NK-92 (cell line): ENCODE measurements around the gene WIPI1.

Experiments used
- DNase-seq: peaks from one replicate; lab custom pipeline; 2025; ENCODE audit not compliant: unreplicated experiment; lab: John Stamatoyannopoulos, UW

WIPI1 gene

DNA sequence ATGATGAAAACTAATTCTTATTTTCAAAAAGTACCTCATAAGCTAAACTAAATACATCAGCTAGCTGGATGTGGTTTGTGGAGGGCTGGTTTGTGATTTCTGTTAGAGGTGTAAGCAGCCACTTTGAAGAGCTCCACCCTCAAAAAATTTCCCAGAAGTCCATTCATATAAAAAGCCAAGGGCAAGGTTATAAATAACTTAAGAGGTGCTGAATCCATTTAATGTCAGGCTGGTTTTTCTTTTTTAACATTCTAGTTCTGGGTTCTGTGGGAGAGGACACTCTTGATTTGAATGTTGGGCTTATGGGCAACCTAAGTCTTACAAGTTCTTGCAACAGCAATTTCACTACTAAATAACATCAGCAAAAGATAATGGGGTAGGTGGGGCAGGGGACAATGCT lies 3.4 kb upstream of the WIPI1 start:
- no peak for DNase-seq

DNA sequence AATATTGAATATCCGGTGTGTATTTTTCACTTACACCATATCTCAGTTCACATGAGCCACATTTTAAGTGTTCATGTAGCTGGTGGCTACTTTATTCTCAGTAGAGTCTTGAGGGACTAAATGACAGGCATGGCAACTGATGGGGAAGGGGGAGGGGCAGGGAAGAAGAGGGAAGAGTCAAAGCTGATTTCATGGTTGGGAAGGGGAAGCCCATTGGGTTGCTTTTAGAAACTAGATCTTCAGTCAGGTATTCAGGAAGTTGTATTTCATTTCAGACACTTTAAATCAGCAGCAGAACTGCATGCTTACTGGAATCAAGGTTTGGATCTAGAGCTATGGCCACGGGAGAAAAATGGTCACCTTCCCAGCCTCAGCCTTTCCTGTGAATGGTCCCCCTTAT lies 2.9 kb upstream of the WIPI1 start:
- DNase-seq: no peak

DNA sequence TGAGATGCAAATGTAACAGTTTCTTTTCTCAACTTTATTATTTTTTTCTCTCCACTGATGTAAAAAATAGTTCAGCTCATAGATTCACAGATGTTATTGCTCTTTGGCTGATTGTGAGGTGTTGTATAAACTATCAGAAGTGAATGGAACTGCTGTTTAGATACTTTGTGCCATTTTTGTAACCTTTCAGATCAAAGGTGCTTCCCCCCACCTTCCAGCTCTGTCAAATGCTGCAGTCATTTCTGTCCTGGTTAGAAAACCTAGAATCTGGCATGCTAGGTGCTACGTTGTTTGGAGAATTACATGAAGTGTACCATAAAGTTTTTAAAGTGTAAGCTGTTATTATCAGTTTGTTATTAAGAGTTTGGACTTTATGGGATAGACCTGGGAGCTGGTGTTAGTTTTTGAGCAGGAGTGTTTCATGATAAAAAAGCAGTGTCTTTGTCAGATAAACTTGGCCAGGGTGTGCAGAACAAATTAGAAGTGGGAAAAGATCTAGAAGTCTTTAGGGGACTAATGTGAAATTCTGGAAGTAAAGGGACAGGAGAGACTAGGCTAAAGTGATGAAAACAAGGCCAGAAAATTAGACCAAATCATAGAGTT lies 1.8 kb upstream of the WIPI1 start:
- no peak for DNase-seq

DNA sequence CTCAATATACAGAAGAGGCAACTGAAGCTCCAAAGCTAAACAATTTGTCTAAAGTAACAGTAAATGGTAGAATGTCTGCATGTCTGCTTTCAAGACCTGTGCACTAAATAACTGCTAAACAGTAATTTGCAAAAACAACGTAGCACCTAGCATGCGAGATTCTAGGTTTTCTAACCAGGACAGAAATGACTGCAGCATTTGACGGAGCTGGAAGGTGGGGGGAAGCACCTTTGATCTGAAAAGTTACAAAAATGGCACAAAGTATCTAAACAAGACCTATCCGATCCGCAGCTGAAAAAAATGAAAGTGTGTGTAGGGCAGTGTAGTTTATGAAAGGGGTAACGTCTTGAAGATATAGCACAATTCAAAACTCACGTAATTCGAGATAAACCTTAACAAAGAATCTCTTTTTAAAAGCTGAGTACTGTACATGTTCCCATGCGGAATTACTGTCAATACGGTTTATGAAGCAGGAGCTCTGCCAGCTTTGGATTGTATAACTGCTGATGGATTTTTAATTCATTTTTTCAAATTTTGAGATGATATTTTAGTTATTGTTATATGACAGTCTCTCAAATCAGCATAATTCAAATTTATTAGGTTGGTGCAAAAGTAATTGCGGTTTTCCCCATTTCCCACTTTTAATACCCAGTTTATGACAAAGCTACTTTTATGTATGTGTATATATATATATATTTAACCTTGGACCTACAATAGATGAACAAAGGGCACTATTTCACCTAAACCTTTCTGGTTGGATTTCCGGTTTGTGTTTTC lies 1.2 kb upstream of the WIPI1 start:
- no peak for DNase-seq

DNA sequence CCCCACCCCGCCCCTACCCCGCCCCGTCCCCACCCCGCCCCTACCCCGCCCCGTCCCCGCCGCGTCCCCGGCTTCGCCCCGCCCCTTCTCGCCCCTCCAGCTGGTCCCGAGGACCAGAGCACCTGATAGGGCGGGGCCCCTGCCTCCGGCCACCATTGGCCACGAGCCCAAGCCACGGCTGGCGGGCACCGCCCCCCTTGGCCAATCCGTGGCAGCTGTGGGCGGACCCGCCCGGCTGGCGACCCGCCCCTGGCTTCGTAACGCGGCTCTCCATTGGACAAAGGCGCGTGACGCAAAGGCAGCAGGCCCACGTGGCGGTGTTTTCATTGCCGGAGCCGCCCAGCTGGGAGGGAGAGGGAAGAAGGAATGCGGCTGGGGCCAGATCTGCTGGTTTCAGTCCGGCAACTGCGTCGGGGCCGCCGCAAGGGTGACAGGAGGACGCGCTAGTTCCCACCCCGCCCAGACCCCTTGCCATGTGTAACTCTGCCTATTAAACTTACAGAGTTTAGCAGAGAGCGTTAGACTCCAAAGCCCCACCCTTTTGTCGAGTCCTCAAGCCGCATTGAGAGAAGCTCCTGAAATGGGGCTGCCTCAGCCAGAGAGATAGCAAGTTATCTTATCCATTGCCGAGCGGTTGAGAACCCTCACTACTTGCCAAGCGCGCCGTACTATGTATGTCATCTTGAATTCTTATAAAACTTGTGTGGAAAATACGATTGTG lies 403 bp upstream of the WIPI1 start:
- DNase-seq: peak; percentile 81

DNA sequence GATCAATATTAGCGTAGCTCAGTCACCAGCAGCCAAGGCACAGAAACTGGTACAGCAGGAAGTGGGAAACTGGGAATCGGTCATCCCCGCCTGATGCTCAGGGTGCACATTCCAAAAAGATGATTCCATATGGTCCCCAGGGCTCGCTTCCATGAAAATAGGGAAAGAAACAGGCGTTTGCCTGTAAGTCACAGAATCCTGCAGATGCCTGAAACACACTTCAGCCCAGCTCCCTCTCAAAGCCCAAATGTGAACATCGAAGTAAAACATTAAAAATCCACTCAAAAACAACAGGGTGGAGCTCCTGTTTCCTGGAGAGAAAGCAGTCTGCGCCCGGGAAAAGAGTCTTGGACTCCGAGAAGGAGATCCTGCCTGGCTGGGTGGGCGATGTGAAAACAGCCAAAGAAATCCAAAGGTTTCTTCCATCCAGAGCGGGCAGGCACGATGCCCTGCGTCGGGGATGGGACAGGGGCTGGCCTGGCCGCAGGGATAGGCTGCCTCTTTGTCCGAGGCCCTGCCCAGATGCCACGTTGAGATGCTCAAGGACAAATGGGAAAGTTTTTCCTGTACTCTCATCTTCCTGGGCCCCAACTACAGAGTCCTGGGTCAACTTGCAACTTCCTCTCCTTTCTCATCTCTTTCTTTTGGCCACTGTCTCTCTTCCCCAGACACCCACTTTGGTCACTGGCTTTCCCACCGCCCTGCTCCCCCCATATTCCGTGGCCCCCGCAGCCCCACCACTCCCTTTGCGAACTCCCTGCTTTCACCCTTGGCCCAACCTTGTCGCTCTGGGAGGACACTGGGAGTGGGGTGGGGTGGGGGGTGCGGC lies 743 bp downstream of the WIPI1 start:
- no peak for DNase-seq

DNA sequence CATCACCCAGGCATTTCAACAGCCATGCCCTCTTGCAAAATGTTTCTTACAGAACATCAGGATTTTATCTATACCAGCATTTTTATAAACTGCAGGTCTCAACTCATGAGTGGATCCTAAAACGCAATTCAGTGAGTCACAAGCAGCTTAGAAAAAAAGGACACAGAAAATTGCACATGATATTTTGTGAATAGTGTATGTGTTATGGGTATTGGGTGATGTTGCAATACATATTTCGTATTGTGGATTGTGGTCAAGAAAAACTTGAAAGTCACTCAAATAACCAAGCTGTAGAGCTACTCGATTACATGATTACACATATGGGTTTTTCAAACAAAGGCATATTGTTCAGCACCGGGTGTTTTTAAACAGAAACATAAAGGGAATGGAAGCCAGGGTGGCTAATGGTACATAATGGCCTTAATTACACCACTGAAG lies 1.4 kb downstream of the WIPI1 start:
- no peak for DNase-seq

DNA sequence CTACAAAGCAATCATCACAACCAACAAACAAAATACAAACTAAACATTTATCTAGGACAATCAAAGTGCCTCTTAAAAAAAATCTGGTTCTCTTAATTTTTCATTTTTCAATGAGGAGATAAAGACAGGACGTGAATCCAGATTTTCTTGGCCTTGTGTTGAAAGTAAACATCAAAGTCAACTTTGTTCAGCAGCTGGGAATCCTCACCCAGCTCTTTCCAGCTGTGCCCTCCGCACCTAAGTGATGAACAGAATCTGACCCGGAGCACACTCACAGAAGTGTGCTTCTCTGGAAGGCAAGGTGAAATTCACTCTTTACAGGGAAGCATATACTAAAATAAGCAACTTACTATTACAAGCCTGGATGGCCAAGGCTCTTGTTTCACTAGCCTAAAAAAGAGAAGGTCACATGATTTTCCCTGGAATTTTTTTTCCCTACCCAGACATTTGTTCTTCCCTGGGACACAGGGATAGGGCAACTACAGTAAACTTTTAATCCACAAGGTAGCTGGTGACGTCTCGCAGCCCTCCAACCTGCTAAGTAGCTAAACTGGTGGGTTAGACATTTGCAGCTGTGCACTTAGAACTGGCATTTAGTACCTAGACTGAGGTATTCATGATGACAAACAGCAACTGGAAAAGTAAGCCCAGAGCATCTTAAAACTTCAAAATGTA lies 3.2 kb downstream of the WIPI1 start:
- no peak for DNase-seq

DNA sequence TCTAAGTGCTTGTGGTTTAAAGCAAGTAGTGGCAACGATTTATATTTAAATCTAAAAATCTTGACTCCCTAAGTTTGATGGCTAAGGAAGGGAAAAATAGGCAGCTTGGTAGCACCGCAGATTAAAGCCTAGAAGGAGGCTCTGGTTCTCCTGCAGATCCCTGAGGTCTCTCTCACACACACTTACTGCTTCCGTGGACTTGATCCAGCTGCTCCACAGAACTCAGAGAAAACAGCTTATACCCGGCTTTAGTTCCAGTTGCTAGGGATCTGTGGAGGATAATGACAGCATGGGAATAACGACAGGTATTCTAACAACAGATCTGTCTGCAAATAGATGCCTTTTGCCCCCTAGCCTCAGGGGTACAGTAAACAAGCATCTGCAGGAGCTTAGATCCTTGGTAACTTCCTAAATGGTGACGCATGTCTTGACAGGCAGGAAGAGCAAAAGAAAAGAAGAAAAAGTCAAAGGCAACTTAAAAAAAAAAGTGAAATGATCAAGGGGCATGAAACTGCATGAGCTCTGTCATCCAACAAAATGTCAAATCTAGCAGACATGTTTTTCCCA lies 4.5 kb downstream of the WIPI1 start:
- DNase-seq: no peak

DNA sequence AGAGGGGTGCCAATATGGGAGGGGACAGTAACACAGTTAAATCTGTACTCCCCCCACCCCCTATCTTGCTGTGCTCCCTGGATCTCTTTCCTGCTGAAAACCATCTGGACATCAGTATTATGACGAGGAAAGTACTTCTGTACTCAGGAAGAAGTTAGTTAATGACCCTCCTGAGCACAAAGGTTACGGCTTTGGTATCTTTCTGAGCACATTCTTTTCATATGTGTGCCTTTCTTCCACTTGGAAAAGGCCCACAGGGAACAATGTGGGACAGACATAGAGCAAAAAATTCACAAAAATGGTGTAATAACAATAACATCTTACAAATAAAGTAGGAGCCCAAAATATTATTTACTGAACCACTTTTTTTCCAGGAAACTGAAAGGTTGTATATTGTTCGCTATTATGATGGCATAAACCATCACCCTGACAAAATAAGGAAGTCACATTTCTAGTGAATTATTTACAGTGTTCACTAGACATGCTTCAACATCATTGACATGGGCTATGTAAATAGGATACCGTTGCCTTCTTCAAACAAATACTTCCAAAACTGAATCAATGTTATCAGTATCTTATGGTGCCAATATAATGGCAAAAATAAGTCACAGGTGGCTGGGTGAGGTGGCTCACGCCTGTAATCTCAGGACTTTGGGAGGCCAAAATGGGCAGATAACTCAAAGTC lies 5.5 kb downstream of the WIPI1 start:
- DNase-seq: no peak

DNA sequence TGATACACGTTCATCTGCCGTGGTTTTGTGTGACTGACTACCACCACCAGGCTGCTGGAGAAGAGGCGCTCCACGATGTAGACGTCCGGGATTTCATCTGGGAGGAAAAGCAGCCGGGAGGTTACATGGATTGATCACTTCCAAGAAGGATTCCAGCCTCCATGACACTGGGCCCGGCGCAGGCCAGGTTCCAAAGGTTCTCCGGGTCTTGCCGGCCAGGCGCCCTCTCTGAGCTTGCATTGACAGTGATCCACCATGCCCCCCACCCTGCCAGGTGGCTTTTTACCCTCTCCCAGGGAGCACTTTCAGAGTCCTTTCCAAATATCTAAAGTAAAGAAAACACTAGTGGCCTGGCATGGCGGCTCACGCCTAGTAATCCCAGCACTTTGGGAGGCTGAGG lies 6.5 kb downstream of the WIPI1 start:
- no peak for DNase-seq

DNA sequence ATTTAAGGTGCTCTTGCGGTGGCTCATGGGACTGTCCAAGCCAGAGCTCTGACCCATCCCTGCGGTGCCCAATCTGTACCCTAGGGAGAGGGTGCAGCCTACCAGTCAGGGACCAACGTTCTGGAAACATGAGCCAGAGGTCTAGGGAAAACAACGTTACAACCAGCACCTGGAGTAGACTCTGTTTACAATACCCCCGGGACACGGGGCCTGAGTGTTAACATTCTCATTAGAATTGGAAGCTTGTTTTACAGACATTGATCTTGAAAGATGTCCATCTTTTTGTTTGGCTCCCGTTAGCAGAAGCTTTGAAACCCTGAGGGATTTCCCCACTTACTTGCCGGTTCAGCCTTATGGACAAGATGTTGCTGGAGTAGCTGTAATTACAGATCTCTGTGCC lies 6.9 kb downstream of the WIPI1 start:
- DNase-seq: no peak

DNA sequence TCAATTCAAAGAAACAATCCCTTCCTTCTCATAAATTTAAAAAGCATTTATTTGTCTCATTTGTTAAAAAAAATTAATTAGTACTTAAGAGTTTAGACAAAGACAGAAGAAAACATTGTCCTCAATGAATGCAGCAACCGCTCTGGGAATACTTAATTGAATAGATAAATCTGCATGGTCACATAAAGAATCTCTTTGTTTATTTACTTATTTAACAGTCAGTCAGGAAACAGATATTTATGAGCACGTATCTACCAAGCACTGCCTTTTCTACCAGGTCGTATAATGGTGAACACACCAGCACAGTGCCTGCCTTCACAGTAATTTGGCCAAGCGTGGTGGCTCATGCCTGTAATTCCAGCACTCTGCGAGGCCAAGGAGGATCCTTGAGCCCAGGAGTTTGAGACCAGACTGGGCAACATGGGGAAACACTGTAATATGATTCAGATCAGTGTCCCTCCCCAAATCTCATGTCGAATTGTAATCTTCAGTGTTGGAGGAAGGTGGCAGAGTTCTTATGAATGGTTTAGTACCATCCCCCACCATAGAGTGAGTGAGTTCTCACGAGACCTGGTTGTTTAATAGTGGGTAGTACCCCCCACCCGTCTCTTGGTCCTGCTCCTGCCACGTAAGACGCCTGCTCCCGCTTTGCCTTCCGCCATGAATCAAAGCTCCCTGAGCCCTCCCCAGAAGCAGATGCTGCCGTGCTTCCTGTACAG lies 8.1 kb downstream of the WIPI1 start:
- no peak for DNase-seq

DNA sequence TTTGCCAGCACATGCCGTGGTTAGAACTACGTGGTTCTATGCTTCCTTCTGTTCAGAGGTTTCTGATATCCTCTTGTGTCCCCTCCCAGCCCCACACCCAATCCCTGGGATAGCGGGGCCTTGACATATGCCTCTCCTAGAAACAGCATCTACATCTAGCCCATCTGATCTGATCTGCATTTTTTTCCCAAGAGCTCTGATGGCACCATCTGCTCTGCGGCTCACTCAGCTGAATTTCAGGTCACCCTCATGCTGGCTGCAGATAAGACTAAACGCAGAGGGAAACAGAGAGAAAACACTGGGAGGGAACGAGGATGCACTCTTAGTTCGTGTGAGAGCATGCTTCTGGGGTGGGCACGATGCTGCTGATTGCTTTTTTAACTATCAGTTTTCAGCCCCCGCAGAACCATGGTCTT lies 10.7 kb downstream of the WIPI1 start:
- no peak for DNase-seq

DNA sequence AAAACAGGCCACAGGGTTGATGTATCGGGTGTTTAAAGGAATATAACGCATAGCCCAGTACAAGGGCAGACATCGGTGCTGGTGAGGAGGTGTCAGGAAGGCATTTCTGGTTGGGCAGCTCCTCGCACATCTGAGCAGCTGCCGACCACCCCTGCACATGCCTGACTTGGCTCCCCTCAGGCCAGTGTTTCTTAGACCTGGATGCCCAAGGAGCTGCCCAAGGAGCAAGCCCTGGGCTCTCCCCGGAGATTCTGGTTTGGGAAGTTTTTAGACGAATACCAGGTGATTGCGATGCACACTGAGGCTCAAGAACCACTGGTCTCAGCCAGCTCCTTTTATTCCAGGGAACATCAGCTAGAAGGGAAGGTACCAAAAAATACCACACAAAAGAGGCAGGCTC lies 11.6 kb downstream of the WIPI1 start:
- DNase-seq: no peak

DNA sequence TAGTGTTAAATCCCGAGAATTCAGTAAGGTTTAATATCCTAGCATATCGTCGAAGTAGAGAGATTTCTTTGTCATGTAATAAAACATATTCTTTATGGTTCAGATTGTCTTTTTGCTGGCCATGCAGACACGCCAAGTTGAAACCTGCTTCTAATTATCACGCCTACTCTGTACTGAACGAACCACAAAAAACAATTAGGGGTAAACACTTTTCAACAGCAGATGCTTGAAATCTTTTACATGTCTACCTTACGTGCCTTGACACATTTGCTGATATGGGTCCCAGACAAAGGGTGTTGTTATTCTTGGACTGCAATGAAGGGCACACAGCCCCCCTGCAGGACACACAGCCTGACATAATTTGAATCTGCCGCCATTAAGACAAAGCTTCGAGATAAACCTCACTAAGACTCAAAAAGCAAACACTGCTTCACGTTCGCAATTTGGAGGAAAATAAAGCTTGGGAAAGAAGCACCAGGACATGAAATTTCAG lies 13.3 kb downstream of the WIPI1 start:
- no peak for DNase-seq

DNA sequence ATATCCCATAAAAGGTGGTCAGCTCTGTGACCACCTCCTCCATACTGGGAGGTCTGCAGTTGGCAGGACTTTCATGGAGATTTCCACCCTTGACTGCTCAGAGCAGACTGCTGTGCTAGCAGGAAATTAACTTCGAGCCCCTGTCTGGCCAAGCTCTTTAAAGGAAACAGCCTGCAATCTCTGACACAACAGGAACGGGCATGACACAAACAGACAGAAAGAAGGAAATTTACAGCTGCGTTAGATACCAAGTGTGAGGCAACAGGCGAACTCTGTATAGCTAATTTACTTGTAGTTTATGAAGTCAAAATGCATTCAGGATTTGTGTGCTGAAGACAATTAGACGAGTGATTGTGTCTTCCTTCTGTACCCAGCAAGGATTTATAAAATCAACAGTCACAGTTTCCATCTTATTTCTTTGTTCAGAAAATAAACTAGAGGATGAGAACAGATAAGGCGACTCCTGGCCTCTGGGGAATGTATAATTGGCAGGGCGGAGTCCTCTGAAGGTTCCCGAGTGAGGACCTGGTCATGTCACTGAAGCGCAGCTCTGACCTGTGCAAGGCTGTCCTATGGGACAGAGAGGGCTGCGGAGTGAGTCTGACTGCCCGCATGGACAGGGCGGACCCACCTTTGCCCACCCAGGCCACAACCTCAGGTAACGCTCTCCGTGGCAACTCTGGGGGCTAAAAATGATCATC lies 16.1 kb downstream of the WIPI1 start:
- no peak for DNase-seq

DNA sequence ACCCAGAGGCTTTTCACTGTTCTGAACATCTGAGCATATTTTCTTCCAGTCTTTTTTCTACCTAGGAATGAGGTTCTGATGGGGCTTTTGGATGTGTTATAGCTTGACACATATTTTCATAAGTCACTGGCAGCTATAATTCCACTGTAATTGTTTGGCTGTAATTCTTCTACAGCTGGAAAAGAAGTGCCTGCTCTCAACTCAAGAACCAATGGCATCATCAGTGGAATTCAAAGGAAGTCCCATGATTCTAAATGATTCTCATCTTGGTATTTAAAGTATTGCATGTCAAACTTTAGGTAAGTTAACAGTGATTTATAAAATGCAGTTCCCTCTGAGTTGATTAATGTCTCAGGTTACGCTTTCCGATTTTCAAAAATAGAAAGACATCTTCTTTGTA lies 16.8 kb downstream of the WIPI1 start:
- DNase-seq: no peak
